LNCaP clone FGC (cell line): ENCODE data around the gene NDUFB8.

Experiments
- DNase-seq: peaks from one replicate; pipeline ENCODE4 v3.0.0-alpha.2; 2011; ENCODE audit warnings: low read depth
- H3K4me3 ChIP-seq: 2 replicates; pipeline ENCODE4 v1.5.1; 2011; ENCODE audit warnings: mild to moderate bottlenecking, low read depth, low read length, control low read depth
- TF ChIP-seq, protein P1 (sequence below): IDR thresholded peaks from 2 replicates; pipeline ENCODE4 v1.5.1; 2012; ENCODE audit warnings: mild to moderate bottlenecking; ENCODE audit not compliant: control insufficient read depth, insufficient read depth; ENCODE audit errors: extremely low read depth

NDUFB8 gene

GRCh38 chr10:100480002-100480401 is 49.7 kb downstream of the NDUFB8 start:
- TF ChIP-seq, protein P1, sequence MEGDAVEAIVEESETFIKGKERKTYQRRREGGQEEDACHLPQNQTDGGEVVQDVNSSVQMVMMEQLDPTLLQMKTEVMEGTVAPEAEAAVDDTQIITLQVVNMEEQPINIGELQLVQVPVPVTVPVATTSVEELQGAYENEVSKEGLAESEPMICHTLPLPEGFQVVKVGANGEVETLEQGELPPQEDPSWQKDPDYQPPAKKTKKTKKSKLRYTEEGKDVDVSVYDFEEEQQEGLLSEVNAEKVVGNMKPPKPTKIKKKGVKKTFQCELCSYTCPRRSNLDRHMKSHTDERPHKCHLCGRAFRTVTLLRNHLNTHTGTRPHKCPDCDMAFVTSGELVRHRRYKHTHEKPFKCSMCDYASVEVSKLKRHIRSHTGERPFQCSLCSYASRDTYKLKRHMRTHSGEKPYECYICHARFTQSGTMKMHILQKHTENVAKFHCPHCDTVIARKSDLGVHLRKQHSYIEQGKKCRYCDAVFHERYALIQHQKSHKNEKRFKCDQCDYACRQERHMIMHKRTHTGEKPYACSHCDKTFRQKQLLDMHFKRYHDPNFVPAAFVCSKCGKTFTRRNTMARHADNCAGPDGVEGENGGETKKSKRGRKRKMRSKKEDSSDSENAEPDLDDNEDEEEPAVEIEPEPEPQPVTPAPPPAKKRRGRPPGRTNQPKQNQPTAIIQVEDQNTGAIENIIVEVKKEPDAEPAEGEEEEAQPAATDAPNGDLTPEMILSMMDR, result no peak
- no peak overlapping the region for H3K4me3 ChIP-seq
- no peak for DNase-seq

GRCh38 chr10:100479037-100479436 is 50.6 kb downstream of the NDUFB8 start:
- TF ChIP-seq, protein P1, result no peak
- no peak for DNase-seq
- no peak overlapping the region for H3K4me3 ChIP-seq

DNA sequence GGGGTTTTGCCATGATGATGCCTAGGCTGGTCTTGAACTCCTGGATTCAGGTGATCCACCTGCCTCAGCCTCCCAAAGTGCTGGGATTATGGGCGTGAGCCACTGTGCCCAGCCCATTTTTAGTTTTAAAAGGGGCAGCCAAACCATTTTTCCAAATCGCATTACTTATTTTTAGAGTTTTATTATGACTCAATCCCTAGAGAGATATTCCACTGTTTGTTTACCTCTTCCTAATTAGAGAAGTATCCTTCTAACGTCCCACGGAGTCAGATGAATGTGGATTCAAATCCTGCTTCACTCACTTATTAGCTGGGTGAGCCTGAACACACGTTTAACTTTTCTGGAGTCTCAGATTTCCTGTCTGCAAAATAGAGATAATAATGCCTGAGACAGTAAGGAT is 51.7 kb downstream of the NDUFB8 start:
- no peak overlapping the region for H3K4me3 ChIP-seq

More for the DNA sequence above, 51.7 kb downstream of the NDUFB8 start:
- TF ChIP-seq, protein P1, result no peak
- DNase-seq, result no peak
